ENCODE results near the gene OR5D13.

Gene OR5D13, protein sequence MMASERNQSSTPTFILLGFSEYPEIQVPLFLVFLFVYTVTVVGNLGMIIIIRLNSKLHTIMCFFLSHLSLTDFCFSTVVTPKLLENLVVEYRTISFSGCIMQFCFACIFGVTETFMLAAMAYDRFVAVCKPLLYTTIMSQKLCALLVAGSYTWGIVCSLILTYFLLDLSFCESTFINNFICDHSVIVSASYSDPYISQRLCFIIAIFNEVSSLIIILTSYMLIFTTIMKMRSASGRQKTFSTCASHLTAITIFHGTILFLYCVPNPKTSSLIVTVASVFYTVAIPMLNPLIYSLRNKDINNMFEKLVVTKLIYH

DNA sequence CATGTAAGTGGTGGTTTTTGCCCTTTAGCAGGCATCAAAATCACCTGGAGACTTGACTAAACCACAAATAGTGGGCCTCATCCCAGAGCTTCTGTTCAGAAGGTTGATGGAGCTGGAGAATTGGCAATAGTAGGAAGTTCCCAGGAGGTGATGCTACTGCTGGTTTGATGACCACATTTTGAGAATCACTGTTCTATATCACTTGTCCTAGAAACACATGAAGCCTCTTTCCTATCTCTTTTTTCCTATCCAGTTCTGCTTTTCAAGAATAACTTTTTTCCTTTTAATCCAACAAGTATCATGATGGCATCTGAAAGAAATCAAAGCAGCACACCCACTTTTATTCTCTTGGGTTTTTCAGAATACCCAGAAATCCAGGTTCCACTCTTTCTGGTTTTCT is at the start of gene OR5D13:
TSS of gene OR5D13 (plus strand) at position 301 of the 400 bp plus-strand sequence. CDS start at position 301, 0 bp downstream.
- no peak for DNase-seq (ENCODE audit: low read depth)

GRCh38 chr11:55726715-55727324 is 46.4 kb upstream of the OR5D13 start:
- DNase-seq (ENCODE audit: low read depth) = no peak

DNA sequence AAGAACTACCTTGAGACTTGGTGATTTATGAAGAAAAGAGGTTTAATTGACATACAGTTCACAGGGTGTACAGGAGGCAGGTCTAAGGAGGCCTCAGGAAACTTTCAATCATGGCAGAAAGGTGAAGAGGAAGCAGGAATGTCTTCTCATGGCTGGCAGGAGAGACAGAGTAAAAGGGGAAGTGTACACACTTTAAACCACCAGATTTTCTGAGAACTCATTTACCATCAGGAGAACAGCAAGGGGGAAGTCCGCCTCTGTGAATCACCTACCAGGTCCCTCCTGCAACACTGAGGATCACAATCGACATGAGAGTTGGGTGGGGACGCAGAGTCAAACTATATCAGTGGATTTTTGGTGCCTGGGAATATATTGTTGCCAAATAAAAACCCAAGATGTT is 40.3 kb upstream of the OR5D13 start:
- no peak for DNase-seq (ENCODE audit: low read depth)

GRCh38 chr11:55791606-55792005 is 18.4 kb downstream of the OR5D13 start:
- DNase-seq (ENCODE audit: low read depth) = no peak

DNA sequence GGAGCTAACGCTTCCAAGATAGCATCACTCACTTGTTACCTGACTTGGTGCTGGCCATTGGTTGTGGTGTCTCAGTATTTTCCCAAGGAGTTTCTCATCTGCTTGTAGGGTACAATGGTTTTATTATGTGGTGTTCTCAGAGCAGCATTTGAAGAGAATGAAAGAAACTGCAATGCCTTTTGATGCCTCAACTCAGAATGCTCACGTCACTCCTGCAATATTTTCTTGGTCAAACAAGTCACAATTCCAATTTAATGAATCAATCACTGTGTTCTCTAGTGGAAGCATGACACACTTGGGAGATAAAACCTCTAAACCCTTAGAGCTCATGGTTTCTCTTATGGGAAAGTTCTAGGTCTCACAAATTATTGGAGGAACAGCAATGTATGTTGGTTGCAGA is 20.1 kb downstream of the OR5D13 start:
- no peak for DNase-seq (ENCODE audit: low read depth)

DNA sequence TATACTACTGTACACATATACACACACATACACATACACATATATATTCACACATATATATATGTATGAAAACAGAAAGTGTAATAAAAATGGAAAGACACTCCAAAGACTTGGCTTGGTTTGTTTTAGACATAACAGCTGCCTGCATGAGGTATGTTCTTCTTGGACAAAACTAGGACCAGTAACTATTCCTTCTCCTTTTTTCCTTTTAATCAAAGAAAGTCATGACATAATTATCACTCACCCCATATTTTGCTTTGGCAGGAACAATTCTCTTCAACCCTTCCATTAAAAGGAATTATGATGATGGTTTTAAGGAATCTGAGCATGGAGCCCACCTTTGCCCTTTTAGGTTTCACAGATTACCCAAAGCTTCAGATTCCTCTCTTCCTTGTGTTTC is 22.0 kb downstream of the OR5D13 start, which contains the start of gene OR5D14:
TSS of gene OR5D14 (plus strand) at position 301 of the 400 bp plus-strand sequence. CDS start at position 301, 0 bp downstream.
- DNase-seq (ENCODE audit: low read depth) = no peak

DNA sequence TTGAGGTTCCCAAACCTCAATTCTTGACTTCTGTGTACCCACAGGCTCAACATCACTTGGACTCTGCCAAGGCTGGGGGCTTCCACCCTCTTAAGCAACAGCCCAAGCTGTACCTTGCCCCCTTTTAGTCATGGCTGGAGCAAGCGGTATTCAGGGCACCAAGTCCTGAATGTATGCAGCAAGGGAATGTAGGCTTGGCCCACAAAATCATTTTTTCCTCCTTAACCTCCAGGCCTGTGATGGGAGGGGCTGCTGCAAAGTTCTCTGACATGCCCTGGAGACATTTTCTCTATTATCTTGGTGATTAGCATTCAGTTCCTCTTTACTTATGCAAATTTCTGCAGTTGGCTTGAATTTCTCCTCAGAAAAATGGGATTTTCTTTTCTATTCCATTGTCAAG is 33.0 kb downstream of the OR5D13 start:
- DNase-seq (ENCODE audit: low read depth) = no peak

DNA sequence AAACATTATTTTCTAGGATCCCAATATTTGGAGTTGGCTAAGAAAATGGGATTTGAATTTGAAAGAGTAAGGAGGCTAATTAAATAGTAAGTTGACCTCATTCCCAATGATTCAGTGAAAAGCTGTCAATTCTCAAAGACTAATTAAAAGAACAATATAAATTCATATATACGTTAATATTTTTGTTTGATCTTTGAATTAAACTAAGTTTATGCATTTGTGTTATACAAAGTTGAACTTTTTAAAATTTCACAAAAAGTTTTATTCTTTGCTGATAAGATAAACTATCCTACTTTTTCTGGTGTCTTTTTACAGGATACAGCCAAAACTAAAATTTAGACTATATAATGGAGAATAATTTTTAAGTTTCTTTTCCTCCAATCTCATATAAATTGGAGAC is 37.8 kb downstream of the OR5D13 start, which contains the start of gene OR5L1:
TSS of gene OR5L1 (plus strand) at position 301 of the 400 bp plus-strand sequence. CDS start 100 bp downstream, outside the sequence.
- no peak for DNase-seq (ENCODE audit: low read depth)

DNA sequence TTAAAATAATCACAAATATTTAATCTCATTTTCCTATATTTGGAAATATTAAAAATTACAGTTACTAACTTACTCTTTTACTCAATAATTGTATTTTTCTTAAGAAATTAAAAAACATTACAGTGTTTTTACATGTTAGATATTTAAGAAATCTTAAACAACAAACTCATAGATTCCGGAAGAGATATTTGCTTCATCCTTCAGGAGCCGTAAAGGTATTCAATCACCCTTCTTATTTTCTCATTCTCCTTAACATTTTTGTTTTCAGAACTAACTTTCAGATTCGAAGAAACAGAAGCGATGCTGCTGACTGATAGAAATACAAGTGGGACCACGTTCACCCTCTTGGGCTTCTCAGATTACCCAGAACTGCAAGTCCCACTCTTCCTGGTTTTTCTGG is 46.1 kb downstream of the OR5D13 start, which contains the start of gene OR5D18:
TSS of gene OR5D18 (plus strand) at position 301 of the 400 bp plus-strand sequence. CDS start at position 301, 0 bp downstream.
- DNase-seq (ENCODE audit: low read depth) = no peak
